HG03520 (cell line): Measurements from ENCODE around the gene INSC.
A peak's percentile ranks its signal among the peaks of the same experiment; 100 is the strongest.

Source experiments
- ATAC-seq: cut with Tn5 transposase; IDR thresholded peaks from one replicate; pipeline ENCODE4 v1.9.1; 2021; ENCODE audit warnings: mild to moderate bottlenecking, moderate library complexity; ENCODE audit not compliant: unreplicated experiment

INSC gene

GRCh38 chr11:15107730-15108515, 6.8 kb upstream of the INSC start:
- ATAC-seq = peak; percentile 67

GRCh38 chr11:15108592-15109130, 6.1 kb upstream of the INSC start:
- ATAC-seq = no peak

GRCh38 chr11:15109602-15110001, 5.1 kb upstream of the INSC start:
- ATAC-seq = no peak

GRCh38 chr11:15111215-15111614, 3.5 kb upstream of the INSC start:
- ATAC-seq = no peak

GRCh38 chr11:15112131-15112541, 2.6 kb upstream of the INSC start:
- ATAC-seq = no peak

- ATAC-seq = peak; percentile 91
Measured at GRCh38 chr11:15113381-15113780, 1.3 kb upstream of the INSC start.

GRCh38 chr11:15115686-15116085, 963 bp downstream of the INSC start:
- no peak for ATAC-seq

GRCh38 chr11:15117751-15118150, 3.0 kb downstream of the INSC start:
- ATAC-seq = no peak

- no peak for ATAC-seq
Measured at GRCh38 chr11:15118431-15118830, 3.7 kb downstream of the INSC start.

GRCh38 chr11:15119352-15119751, 4.6 kb downstream of the INSC start:
- no peak for ATAC-seq

- ATAC-seq = no peak
Measured at GRCh38 chr11:15119826-15120225, 5.1 kb downstream of the INSC start.

GRCh38 chr11:15123849-15124248, 9.1 kb downstream of the INSC start:
- no peak for ATAC-seq

- ATAC-seq = no peak
Measured at GRCh38 chr11:15124528-15124927, 9.8 kb downstream of the INSC start.

- ATAC-seq = no peak
Measured at GRCh38 chr11:15127341-15127740, 12.6 kb downstream of the INSC start.

- no peak for ATAC-seq
Measured at GRCh38 chr11:15128621-15129020, 13.9 kb downstream of the INSC start.

GRCh38 chr11:15136166-15136565, 21.4 kb downstream of the INSC start:
- no peak for ATAC-seq

- ATAC-seq = no peak
Measured at GRCh38 chr11:15139096-15139770, 24.5 kb downstream of the INSC start.

GRCh38 chr11:15139958-15140659, 25.4 kb downstream of the INSC start:
- ATAC-seq = no peak

GRCh38 chr11:15141381-15141780, 26.7 kb downstream of the INSC start:
- ATAC-seq = no peak

- no peak for ATAC-seq
Measured at GRCh38 chr11:15142838-15143237, 28.1 kb downstream of the INSC start.

- ATAC-seq = no peak
Measured at GRCh38 chr11:15143855-15144254, 29.1 kb downstream of the INSC start.

GRCh38 chr11:15144347-15144746, 29.6 kb downstream of the INSC start:
- ATAC-seq = no peak
